Esophagus squamous epithelium (tissue), 4 donors: ENCODE data around the gene SMIM5.

ENCODE experiments used
- POLR2A ChIP-seq, 4 donors: fragments of 450-650 bp; IDR thresholded peaks; one replicate each; pipeline ENCODE4 v1.6.1; 2017; ENCODE audit warnings: antibody characterized with exemption in 4 of 4, mild to moderate bottlenecking in 4 of 4, moderate library complexity in 3 of 4
- TF ChIP-seq, protein P1 (sequence below), 6 experiments: fragments of 450-650 bp in 4 of 6; fragments of 200-600 bp in 2 of 6; sonication (generic) in 2 of 6; IDR thresholded peaks; one replicate each; pipeline ENCODE4 v1.5.1; 2016 to 2019; ENCODE audit warnings: antibody characterized with exemption in 6 of 6, mild to moderate bottlenecking in 4 of 6, moderate library complexity in 4 of 6

- TF ChIP-seq, protein P1, sequence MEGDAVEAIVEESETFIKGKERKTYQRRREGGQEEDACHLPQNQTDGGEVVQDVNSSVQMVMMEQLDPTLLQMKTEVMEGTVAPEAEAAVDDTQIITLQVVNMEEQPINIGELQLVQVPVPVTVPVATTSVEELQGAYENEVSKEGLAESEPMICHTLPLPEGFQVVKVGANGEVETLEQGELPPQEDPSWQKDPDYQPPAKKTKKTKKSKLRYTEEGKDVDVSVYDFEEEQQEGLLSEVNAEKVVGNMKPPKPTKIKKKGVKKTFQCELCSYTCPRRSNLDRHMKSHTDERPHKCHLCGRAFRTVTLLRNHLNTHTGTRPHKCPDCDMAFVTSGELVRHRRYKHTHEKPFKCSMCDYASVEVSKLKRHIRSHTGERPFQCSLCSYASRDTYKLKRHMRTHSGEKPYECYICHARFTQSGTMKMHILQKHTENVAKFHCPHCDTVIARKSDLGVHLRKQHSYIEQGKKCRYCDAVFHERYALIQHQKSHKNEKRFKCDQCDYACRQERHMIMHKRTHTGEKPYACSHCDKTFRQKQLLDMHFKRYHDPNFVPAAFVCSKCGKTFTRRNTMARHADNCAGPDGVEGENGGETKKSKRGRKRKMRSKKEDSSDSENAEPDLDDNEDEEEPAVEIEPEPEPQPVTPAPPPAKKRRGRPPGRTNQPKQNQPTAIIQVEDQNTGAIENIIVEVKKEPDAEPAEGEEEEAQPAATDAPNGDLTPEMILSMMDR (IDR thresholded peaks at IDR 0.05): peak; percentile 58 to 95 (median 88)
- peak in 2 of 4 donors; percentile 66 to 79 for TF ChIP-seq POLR2A (IDR thresholded peaks at IDR 0.05)
These were observed 44.0 kb upstream of the SMIM5 start for GRCh38 chr17:75589012-75589918.
